Fibroblast of lung (primary cell): ENCODE measurements around the gene CYP19A1.

Experiments used
- CTCF ChIP-seq, 2 donors: IDR thresholded peaks in 1 of 2; conservative IDR thresholded peaks in 1 of 2; 1 replicate in 1 of 2; 2 replicates in 1 of 2; pipeline ENCODE4 v1.5.1; 2011 to 2012; ENCODE audit warnings: low read length in 2 of 2, control low read depth in 1 of 2, inconsistent platforms in 1 of 2, low read depth in 1 of 2, mild to moderate bottlenecking in 1 of 2
- EZH2 ChIP-seq: IDR thresholded peaks from 2 replicates; pipeline ENCODE4 v1.5.1; 2012; ENCODE audit warnings: low read length, control low read depth, mild to moderate bottlenecking; ENCODE audit errors: missing control alignments

- TF ChIP-seq EZH2 (no peak), CTCF (conservative IDR thresholded peaks at IDR 0.05 in 1 of 2, IDR thresholded peaks at IDR 0.05 in 1 of 2; ENCODE audit: low read depth in 1 of 2, low read length in 2 of 2) (no peak)
Measured at GRCh38 chr15:51267703-51268083, 70.7 kb downstream of the CYP19A1 start.
